ENCODE results near the gene INPP4A.

Gene INPP4A

DNA sequence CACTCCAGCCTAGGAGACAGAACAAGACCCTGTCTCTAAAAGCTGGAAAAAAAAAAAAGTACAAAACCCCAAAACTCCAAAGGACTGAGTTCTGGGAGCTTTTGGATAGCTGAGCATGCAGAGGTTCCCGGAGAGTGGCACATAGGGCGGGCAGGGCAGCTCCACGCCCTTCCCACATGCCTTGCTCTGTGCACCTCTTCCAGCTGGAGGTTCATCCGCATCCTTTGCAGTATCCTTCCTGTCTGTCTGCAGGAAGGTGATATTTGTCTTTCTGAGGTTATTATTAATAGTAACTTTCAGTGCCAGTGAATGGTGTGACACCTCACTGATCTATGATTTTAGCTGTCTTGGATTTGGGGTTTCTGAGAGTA, 70.2 kb downstream of the INPP4A start:
- DNase-seq (ENCODE audit: low read depth), result no peak

DNA sequence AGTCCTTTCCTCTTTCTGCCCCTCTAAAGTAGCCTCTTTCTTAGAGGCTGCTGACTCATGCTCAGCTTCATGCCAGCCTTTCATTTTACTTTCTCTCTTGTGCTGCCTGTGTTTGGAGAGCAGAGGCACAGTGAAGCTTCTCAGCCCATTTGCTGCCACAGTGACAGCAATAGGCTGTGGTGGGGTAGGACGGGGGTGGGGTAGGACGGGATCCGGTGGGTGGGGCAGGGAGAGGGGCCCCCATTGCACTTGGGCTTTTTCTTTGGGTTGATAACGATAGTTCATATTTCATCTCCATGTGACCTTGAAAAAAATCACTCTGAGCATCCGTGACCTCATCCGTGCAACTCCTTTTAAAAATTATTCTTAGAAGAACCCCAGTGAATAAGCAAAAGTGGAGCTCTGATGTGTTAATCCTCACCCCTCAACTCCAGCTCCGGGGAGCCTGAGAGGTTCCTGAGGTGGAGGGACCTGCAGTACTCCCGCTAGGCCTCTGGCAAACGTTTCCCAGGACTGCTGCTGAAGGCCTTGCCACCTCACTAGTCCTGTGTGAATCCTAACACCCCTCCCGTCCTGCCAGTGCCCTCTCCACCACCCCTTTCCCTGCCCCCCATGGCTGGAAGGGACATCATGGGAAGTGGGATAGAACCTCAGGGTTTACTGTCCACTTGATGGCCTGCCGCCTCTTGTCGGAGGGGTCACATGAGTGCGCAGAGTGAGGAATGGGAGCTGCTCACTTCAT, 70.8 kb downstream of the INPP4A start:
- DNase-seq (ENCODE audit: low read depth), result no peak

DNA sequence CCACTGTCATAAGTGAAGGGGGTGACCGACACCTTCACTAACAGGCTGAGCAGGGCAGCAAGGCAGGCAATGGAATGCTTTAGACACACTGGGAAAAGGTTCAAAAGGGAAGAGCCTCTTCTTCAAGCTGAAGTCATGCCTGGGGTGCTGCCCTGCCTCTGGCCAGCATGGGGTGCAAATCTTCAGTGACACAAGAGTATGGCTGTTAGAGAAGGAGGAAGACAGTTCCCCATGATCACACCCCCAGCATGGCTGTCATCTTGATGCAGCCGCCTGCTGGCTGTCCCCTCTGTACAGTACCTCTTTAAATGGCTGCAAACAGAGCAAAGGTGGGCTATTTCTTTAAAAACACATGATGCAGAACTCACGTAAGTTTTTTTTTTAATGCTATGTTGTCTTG, 71.9 kb downstream of the INPP4A start:
- no peak for DNase-seq (ENCODE audit: low read depth)

DNA sequence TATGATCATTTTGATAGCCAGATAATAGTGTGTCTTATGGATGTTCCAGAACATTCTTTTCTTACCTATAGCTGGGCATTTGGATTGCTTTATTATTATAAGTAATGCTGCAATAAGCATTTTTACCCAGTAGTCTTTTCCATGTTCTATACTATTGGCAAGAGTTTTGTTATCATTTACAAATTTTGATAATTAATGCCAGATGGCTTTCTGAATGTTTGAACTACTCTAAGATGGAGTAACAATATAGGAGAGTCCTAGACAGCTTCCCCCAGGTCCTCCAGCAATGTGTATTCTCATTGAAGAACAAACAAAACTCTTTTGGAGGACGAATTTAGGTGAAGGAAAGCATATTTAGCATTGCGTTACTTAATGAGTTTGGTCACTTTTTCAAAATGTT, 73.0 kb downstream of the INPP4A start:
- DNase-seq (ENCODE audit: low read depth), result no peak

DNA sequence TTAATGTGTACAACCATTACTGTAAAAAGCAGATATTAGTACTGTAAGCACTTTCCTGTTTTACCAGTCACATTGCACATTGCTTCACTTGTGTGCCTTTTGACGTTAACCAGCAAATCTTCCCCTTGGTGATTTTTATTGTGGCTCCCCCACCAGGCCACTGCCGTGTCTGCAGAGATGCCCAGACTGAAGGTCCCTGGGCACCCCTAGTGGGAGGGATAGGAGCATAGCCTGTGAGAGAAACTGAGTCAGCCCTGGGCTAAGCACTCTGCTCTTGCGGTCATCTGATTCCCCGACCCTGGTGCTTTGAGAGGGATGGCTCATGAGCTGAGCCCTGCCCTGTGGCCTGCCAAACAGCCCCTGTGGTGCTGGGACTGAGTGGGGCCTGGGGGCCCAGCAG, 73.4 kb downstream of the INPP4A start:
- DNase-seq (ENCODE audit: low read depth), result peak; percentile 27

DNA sequence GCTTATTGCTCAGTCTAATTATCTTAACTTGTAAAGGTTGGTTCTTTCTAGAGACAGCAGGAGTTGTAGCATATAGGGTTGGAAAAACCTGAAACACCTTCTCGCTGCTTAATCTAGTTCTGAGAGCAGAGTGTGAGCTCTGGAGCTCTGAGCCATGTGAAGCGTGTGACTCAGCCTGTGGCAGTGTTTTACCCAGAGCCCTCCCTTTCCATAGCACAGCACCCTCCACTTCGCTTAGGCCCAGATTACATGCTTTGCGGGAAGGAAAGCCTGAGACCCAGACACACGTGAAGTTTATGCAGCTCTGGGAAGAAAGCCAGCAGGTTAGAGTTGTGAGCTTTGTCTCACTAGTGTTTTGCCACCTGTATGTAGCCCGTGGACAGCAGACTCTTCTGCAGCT, 74.5 kb downstream of the INPP4A start:
- no peak for DNase-seq (ENCODE audit: low read depth)

DNA sequence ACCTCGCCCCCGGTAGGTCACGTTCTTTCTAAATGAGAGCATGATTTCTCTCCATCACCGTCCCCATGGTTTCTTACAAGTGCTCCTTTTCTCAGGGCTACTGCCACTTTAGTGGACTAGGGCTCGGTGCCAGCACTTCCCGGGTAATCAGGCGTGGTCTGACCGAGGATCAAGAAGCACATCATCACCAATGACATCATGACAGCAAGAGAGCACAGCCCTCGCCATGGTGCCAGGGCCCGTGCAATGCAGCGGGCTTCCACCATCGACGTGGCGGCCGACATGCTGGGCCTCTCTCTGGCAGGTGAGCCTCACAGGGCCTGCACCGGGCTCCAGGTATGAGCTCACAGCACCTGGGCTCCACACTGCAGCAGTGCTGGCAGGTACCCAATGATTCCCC, 75.2 kb downstream of the INPP4A start:
- DNase-seq (ENCODE audit: low read depth), result no peak

DNA sequence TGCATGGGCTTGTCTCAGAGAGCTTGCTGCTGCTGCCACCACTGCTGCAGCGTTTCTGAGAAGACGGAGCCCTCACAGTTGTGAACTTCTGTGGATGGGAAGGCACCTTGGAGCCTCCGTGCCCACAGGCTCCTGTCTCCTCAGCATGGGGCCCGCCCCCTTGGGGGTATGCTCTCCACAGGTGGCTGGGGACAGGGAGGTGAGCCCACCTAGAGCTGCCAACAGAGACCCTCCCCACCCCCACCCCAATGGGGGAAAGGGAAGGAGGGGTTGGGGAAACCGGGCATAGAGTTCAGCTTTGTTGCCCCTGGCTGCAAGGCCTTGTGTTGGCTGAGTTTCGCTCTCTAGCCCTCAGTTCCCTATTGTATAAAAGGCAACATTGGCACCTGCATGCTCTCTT, 76.1 kb downstream of the INPP4A start:
- DNase-seq (ENCODE audit: low read depth), result no peak

DNA sequence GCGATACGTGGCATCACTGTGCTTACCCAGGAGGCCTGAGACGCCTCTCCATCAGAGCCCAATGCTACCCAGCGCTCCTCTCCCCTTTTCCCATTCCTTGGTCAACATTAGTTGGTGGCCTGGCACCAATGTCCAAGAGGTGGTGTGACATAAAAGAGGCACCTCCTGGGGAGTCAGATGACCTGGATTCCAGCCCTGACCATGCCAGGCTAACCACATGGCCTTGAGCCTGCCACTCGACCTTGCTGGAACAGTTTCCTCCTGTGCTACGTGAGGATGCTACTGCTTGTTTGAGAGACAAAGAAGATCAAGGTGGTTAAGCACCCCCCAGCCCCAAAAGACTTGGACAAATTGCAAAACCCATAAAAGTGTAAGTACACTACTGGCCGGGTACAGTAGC, 76.6 kb downstream of the INPP4A start:
- no peak for DNase-seq (ENCODE audit: low read depth)

DNA sequence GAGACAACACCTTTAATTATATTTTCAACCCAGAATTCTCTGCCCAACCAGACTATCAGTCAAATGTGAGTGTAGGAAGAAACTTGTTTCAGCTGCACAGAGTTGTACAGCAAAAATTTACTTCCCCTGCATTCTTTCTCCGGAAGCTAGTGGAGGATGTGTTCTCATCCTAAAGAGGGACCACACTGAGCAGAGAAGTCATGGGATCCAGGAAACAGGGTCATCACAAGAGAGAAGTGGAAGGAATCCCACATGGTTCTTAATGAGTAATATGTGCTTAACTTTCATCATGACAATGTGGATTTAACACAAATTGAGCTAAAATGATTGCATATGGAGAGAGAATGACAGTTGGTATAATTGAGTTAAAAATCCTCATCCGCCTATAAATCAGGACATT, 78.2 kb downstream of the INPP4A start:
- DNase-seq (ENCODE audit: low read depth), result no peak

DNA sequence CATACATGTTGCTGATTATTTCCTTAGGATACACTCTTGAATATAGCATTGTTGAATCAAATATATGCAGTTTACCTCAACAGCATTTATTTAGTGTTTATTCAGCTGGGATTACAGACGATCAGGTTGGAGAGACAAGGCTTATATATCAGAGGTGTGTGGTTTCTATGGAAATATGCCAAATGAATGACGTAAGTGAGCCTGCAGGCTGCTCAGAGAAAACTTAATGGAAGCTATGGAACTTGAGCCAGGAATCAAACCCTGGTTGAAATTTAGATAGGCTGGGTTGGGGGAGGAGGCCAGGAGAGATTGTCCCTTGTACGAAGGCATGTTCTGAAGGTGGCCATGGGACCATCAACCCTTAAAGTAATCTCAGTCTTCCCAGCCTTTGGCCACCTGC, 79.5 kb downstream of the INPP4A start:
- DNase-seq (ENCODE audit: low read depth), result no peak

DNA sequence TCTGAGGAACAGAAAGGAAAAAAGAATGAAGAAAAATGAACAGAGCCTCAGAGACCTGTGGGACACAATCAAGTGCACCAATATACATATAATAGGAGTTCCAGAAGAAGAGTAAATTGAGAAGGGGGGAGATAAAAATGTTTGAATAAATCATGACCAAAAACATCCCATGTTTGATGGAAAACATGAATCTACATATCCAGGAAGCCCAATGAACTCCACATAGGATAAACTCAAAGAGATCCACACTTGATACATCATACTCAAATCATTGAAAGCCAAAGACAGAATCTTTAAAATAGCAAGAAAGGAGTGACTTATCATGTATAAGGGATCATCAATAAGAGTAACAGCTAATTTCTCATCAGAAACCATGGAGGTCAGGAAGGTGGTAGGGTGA, 83.7 kb downstream of the INPP4A start:
- no peak for DNase-seq (ENCODE audit: low read depth)

DNA sequence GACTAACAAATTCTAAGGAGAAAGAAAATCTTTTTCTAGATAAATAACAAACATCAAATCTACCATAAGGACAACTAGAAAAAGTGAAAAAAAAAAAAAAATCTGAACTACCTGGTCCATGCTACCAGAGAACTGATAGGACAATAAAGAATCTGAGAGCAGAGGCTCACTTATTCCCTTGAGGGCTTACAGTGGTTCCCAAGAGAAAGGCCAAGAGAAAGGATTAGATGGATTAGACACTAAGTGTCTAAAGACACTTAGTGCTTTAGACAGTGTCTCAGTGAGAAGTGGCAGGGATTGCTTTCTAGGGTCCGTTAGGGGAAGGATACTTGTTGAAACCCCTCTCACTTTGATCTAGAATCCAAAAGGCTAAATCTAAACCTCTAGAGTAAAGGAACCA, 85.5 kb downstream of the INPP4A start:
- no peak for DNase-seq (ENCODE audit: low read depth)

GRCh38 chr2:98532756-98533155, 88.1 kb downstream of the INPP4A start:
- no peak for DNase-seq (ENCODE audit: low read depth)

DNA sequence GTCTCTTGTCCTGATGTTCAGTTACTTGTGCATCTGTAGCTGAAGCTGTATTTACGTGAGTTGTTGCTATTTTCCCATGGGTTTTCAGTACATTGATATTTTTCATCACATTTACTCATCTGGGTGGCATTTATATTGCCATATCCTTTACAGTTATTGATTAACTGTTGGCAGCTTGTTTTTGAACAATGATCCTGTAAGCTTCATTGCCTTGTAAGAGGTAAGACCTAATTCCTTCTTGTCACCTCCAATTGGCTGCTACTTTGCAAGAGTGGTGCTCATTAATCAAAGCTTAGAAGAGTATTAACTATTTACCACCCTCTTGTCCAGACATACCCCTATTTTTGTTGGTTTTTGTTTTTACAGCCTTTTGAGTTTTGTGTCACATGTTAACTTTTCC, 88.9 kb downstream of the INPP4A start:
- DNase-seq (ENCODE audit: low read depth), result no peak

- no peak for DNase-seq (ENCODE audit: low read depth)
Measured at GRCh38 chr2:98534761-98535160, 90.1 kb downstream of the INPP4A start.

- DNase-seq (ENCODE audit: low read depth), result no peak
Measured at GRCh38 chr2:98535971-98536677, 91.5 kb downstream of the INPP4A start.

- no peak for DNase-seq (ENCODE audit: low read depth)
Measured at GRCh38 chr2:98537390-98538126, 92.9 kb downstream of the INPP4A start.

- no peak for DNase-seq (ENCODE audit: low read depth)
Measured at GRCh38 chr2:98538280-98539041, 93.8 kb downstream of the INPP4A start.

- no peak for DNase-seq (ENCODE audit: low read depth)
Measured at GRCh38 chr2:98539056-98539735, 94.5 kb downstream of the INPP4A start.

- DNase-seq (ENCODE audit: low read depth), result no peak
Measured at GRCh38 chr2:98540536-98540935, 95.9 kb downstream of the INPP4A start.

- DNase-seq (ENCODE audit: low read depth), result no peak
Measured at GRCh38 chr2:98541489-98541888, 96.8 kb downstream of the INPP4A start.

All from activated T-helper 9 cell treated with anti-CD3 and anti-CD28 coated beads, Interleukin-2, amount 50 U/mL, for 16 hours (primary cell).